ENCODE data around the gene WDR4.

The WDR4 gene

GRCh38 chr21:42864815-42865775 lies 14.2 kb downstream of the WDR4 start:
- H3K4me1 ChIP-seq (ENCODE audit: insufficient read depth, low read length), result no peaks in the 10 kb centered on the region
- no peak overlapping the region for H2AFZ ChIP-seq (ENCODE audit: low read depth, low read length)
- H3K36me3 ChIP-seq (ENCODE audit: insufficient read depth, low read length), result peaks cover 50% of the 10 kb centered on the region
- H3K4me3 ChIP-seq (ENCODE audit: low read length), result no peak overlapping the region
- H3K9me3 ChIP-seq (ENCODE audit: low read length), result no peaks in the 10 kb centered on the region
- H3K27me3 ChIP-seq (ENCODE audit: insufficient read depth, low read length), result no peaks in the 10 kb centered on the region

GRCh38 chr21:42864286-42864685 lies 15.1 kb downstream of the WDR4 start:
- H3K4me3 ChIP-seq (ENCODE audit: low read length), result no peak overlapping the region
- no peaks in the 10 kb centered on the region for H3K4me1 ChIP-seq (ENCODE audit: insufficient read depth, low read length)
- peaks cover 53% of the 10 kb centered on the region for H3K36me3 ChIP-seq (ENCODE audit: insufficient read depth, low read length)
- no peaks in the 10 kb centered on the region for H3K27me3 ChIP-seq (ENCODE audit: insufficient read depth, low read length)
- no peaks in the 10 kb centered on the region for H3K9me3 ChIP-seq (ENCODE audit: low read length)
- no peak overlapping the region for H2AFZ ChIP-seq (ENCODE audit: low read depth, low read length)

- peaks cover 50% of the 10 kb centered on the region for H3K36me3 ChIP-seq (ENCODE audit: insufficient read depth, low read length)
Observed at GRCh38 chr21:42863504-42863870, 15.9 kb downstream of the WDR4 start.

GRCh38 chr21:42862774-42863503 lies 16.4 kb downstream of the WDR4 start:
- no peak overlapping the region for H2AFZ ChIP-seq (ENCODE audit: low read depth, low read length)
- H3K27me3 ChIP-seq (ENCODE audit: insufficient read depth, low read length), result no peaks in the 10 kb centered on the region
- H3K4me1 ChIP-seq (ENCODE audit: insufficient read depth, low read length), result no peaks in the 10 kb centered on the region
- H3K36me3 ChIP-seq (ENCODE audit: insufficient read depth, low read length), result peaks cover 51% of the 10 kb centered on the region
- no peaks in the 10 kb centered on the region for H3K9me3 ChIP-seq (ENCODE audit: low read length)
- no peak overlapping the region for H3K4me3 ChIP-seq (ENCODE audit: low read length)

More at GRCh38 chr21:42863504-42863870, 15.9 kb downstream of the WDR4 start:
- Histone ChIP-seq H3K27me3 (ENCODE audit: insufficient read depth, low read length) (no peaks in the 10 kb centered on the region), H3K4me3 (ENCODE audit: low read length) (no peak overlapping the region), H3K4me1 (ENCODE audit: insufficient read depth, low read length) (no peaks in the 10 kb centered on the region), H3K9me3 (ENCODE audit: low read length) (no peaks in the 10 kb centered on the region), H2AFZ (ENCODE audit: low read depth, low read length) (no peak overlapping the region)

GRCh38 chr21:42861848-42862400 lies 17.4 kb downstream of the WDR4 start:
- no peaks in the 10 kb centered on the region for H3K9me3 ChIP-seq (ENCODE audit: low read length)
- H3K27me3 ChIP-seq (ENCODE audit: insufficient read depth, low read length), result no peaks in the 10 kb centered on the region
- no peaks in the 10 kb centered on the region for H3K4me1 ChIP-seq (ENCODE audit: insufficient read depth, low read length)
- peaks cover 51% of the 10 kb centered on the region for H3K36me3 ChIP-seq (ENCODE audit: insufficient read depth, low read length)
- H2AFZ ChIP-seq (ENCODE audit: low read depth, low read length), result no peak overlapping the region
- no peak overlapping the region for H3K4me3 ChIP-seq (ENCODE audit: low read length)

GRCh38 chr21:42861311-42861847 lies 18.0 kb downstream of the WDR4 start:
- no peak overlapping the region for H3K4me3 ChIP-seq (ENCODE audit: low read length)

GRCh38 chr21:42860345-42860744 lies 19.0 kb downstream of the WDR4 start:
- Histone ChIP-seq H2AFZ (ENCODE audit: low read depth, low read length) (no peak overlapping the region), H3K9me3 (ENCODE audit: low read length) (no peaks in the 10 kb centered on the region), H3K27me3 (ENCODE audit: insufficient read depth, low read length) (no peaks in the 10 kb centered on the region), H3K36me3 (ENCODE audit: insufficient read depth, low read length) (peaks cover 62% of the 10 kb centered on the region), H3K4me1 (ENCODE audit: insufficient read depth, low read length) (no peaks in the 10 kb centered on the region), H3K4me3 (ENCODE audit: low read length) (no peak overlapping the region)

More at GRCh38 chr21:42861311-42861847, 18.0 kb downstream of the WDR4 start:
- H2AFZ ChIP-seq (ENCODE audit: low read depth, low read length), result no peak overlapping the region
- H3K9me3 ChIP-seq (ENCODE audit: low read length), result no peaks in the 10 kb centered on the region
- no peaks in the 10 kb centered on the region for H3K4me1 ChIP-seq (ENCODE audit: insufficient read depth, low read length)
- H3K27me3 ChIP-seq (ENCODE audit: insufficient read depth, low read length), result no peaks in the 10 kb centered on the region
- H3K36me3 ChIP-seq (ENCODE audit: insufficient read depth, low read length), result peaks cover 53% of the 10 kb centered on the region

- H3K4me3 ChIP-seq (ENCODE audit: low read length), result no peak overlapping the region
- peaks cover 64% of the 10 kb centered on the region for H3K36me3 ChIP-seq (ENCODE audit: insufficient read depth, low read length)
- no peak overlapping the region for H2AFZ ChIP-seq (ENCODE audit: low read depth, low read length)
- H3K27me3 ChIP-seq (ENCODE audit: insufficient read depth, low read length), result no peaks in the 10 kb centered on the region
- no peaks in the 10 kb centered on the region for H3K4me1 ChIP-seq (ENCODE audit: insufficient read depth, low read length)
- H3K9me3 ChIP-seq (ENCODE audit: low read length), result no peaks in the 10 kb centered on the region
Observed at GRCh38 chr21:42859891-42860230, 19.5 kb downstream of the WDR4 start.

GRCh38 chr21:42858957-42859890 lies 20.1 kb downstream of the WDR4 start:
- Histone ChIP-seq H3K9me3 (ENCODE audit: low read length) (no peaks in the 10 kb centered on the region), H3K4me1 (ENCODE audit: insufficient read depth, low read length) (no peaks in the 10 kb centered on the region), H3K27me3 (ENCODE audit: insufficient read depth, low read length) (no peaks in the 10 kb centered on the region), H2AFZ (ENCODE audit: low read depth, low read length) (no peak overlapping the region), H3K4me3 (ENCODE audit: low read length) (no peak overlapping the region), H3K36me3 (ENCODE audit: insufficient read depth, low read length) (peaks cover 70% of the 10 kb centered on the region)

GRCh38 chr21:42858185-42858847 lies 21.0 kb downstream of the WDR4 start:
- Histone ChIP-seq H3K36me3 (ENCODE audit: insufficient read depth, low read length) (peaks cover 79% of the 10 kb centered on the region), H3K4me1 (ENCODE audit: insufficient read depth, low read length) (no peaks in the 10 kb centered on the region), H3K4me3 (ENCODE audit: low read length) (no peak overlapping the region), H3K27me3 (ENCODE audit: insufficient read depth, low read length) (no peaks in the 10 kb centered on the region), H2AFZ (ENCODE audit: low read depth, low read length) (no peak overlapping the region), H3K9me3 (ENCODE audit: low read length) (no peaks in the 10 kb centered on the region)

- no peak overlapping the region for H3K4me3 ChIP-seq (ENCODE audit: low read length)
- H3K9me3 ChIP-seq (ENCODE audit: low read length), result no peaks in the 10 kb centered on the region
- H2AFZ ChIP-seq (ENCODE audit: low read depth, low read length), result no peak overlapping the region
- no peaks in the 10 kb centered on the region for H3K4me1 ChIP-seq (ENCODE audit: insufficient read depth, low read length)
- H3K27me3 ChIP-seq (ENCODE audit: insufficient read depth, low read length), result no peaks in the 10 kb centered on the region
- peaks cover 76% of the 10 kb centered on the region for H3K36me3 ChIP-seq (ENCODE audit: insufficient read depth, low read length)
Observed at GRCh38 chr21:42857216-42857615, 22.1 kb downstream of the WDR4 start.

GRCh38 chr21:42855937-42856335 lies 23.4 kb downstream of the WDR4 start:
- Histone ChIP-seq H3K27me3 (ENCODE audit: insufficient read depth, low read length) (no peaks in the 10 kb centered on the region), H3K9me3 (ENCODE audit: low read length) (no peaks in the 10 kb centered on the region), H2AFZ (ENCODE audit: low read depth, low read length) (no peak overlapping the region), H3K36me3 (ENCODE audit: insufficient read depth, low read length) (peaks cover 80% of the 10 kb centered on the region), H3K4me3 (ENCODE audit: low read length) (no peak overlapping the region), H3K4me1 (ENCODE audit: insufficient read depth, low read length) (no peaks in the 10 kb centered on the region)
